Measurements from ENCODE around the gene DENND11.

DNA sequence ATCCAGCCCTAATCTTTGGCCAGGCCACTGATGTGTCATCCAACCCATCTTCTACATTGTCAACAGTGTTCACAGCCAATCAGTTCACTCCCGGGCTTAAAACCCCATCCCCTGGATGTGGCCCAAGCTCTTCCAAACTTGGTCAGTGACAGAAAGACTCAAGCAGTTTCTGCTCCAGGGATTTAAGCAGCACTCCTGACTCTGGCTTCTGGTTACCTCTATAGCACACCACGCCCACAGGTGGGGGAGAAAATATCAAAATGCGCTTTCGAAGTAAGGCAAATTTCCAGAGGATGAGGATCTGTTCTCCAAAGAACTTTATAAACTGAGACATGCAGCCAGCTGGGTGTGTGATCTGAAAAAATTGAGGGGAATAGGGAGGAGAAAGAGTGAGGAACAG lies 35.9 kb downstream of the DENND11 start:
- TF ChIP-seq GATA2 (IDR thresholded peaks at IDR 0.05; ENCODE audit: low read depth, low read length) (no peak), GATA3 (IDR thresholded peaks at IDR 0.05; ENCODE audit: low read depth, low read length) (no peak)
